Right cardiac atrium (tissue), 5 donors: Measurements from ENCODE around the gene LCN1. TPM values are rescaled to one million over a fixed set of nuclear protein-coding genes. Genes with fewer than 3 reads are reported as not detected.

Source experiments
- ATAC-seq, 2 donors: fragments of 200-7000 bp; cut with Tn5 transposase; one replicate each; pipeline versions ENCODE4 v1.8.0 to v1.9.1; 2020; ENCODE audit warnings: moderate library complexity in 2 of 2, mild to moderate bottlenecking in 1 of 2
- DNase-seq, 3 donors: peaks; one replicate each; pipeline ENCODE4 v3.0.0-alpha.2; 2020
- H3K27ac ChIP-seq: one replicate; pipeline ENCODE4 v1.5.1; 2013; ENCODE audit warnings: mild to moderate bottlenecking, low read length, control low read depth, moderate library complexity
- H3K27me3 ChIP-seq: one replicate; pipeline ENCODE4 v1.6.1; 2013; ENCODE audit not compliant: control insufficient read depth, insufficient read depth
- H3K4me1 ChIP-seq: one replicate; pipeline ENCODE4 v1.6.1; 2013; ENCODE audit warnings: low read length; ENCODE audit not compliant: control insufficient read depth, insufficient read depth
- H3K4me3 ChIP-seq: one replicate; pipeline ENCODE4 v1.5.1; 2013; ENCODE audit warnings: low read length, control low read depth
- H3K9me3 ChIP-seq: one replicate; pipeline ENCODE4 v1.6.1; 2013; ENCODE audit warnings: low read length; ENCODE audit not compliant: control insufficient read depth
- WGBS: extraction: QIAGEN DNeasy Blood & Tissue Kit; methylation state at CpG from one replicate; pipeline ENCODE4 v1.1.7; 2013; 5-methylcytosine and 5-hydroxymethylcytosine counted together
- intact Hi-C, 4 donors: fragments of 100-400 bp; cut with DNase I; formaldehyde crosslinking; loops; one replicate each; pipeline versions ENCODE4 v1.11.0 to v1.14.0; 2022 to 2023
- long read RNA-seq, 4 donors: library from polyadenylated mRNA; unstranded; transcript quantifications; one replicate each; pipeline ENCODE4 v2.0.0, GENCODE V29; 2020 to 2021
- polyA plus RNA-seq: library from polyadenylated mRNA; stranded (reverse); fragments of 200-250 nt; gene quantifications from one replicate; pipeline ENCODE4 v1.2.3, GENCODE V29; 2013
- total RNA-seq, 4 donors: library from RNA; stranded (reverse); fragmentation: NEBNext Ultra II Directional; extraction: Animal tissue kit (Norgen Biotek cat#: 25700); gene quantifications; one replicate each; pipeline ENCODE4 v1.2.1, GENCODE V29; 2021
- donor health status: healthy with polysubstance abuse.
- donor health status: DM: no; HTN: yes; CAD: no.
- donor health status: DM: no; HTN: no; CAD: no.
- donor health status: DM: no; HTN: yes; CAD: no; lungs with severe emphysema.
- donor health status: DM: yes; HTN: yes; CAD: no.

The LCN1 gene
- total RNA-seq, result 1 to 10 TPM in 1 of 4 donors, under 1 TPM in 1, not detected in 2; 0.42 to 4.0 TPM
- polyA plus RNA-seq, result not detected
- long read RNA-seq, donor 1, result 0 reads
- long read RNA-seq, donor 2, result 0 reads
- long read RNA-seq, donor 3, result 0 reads
- long read RNA-seq, donor 4, result 0 reads

DNA sequence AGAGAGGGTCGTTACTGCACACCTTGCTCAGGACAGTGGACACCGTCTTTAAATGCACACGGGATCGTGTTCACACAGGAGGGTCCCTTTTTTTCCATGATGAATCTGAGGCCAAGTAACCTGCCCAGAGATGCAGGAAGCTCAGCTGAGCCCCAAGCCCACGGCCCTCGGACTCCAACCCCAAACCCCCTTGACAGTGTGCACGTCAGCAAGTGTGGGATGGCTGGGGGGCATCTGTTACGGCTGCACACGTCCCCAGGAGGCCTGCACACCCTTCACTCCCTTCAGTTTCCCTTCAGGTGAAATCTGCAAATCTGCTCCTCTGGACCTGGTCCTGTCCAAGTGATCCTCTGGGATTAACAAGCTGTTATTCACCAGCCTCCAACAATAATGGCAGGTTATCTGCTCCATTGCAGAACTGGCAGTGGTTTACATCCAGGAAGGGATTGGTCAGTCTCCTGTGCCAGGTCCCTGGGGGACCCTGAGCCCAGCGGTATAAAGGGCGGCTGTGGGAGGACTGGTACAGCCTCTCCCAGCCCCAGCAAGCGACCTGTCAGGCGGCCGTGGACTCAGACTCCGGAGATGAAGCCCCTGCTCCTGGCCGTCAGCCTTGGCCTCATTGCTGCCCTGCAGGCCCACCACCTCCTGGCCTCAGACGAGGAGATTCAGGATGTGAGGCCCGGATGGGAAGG lies at the start of gene LCN1:
TSS of gene LCN1 (plus strand) at position 525 of the 692 bp plus-strand sequence. CDS start at position 583, 58 bp downstream.
- intact Hi-C loops, result no loop called here
- no peaks in the 10 kb centered on the region for H3K27me3 ChIP-seq
- no peak for ATAC-seq

DNA sequence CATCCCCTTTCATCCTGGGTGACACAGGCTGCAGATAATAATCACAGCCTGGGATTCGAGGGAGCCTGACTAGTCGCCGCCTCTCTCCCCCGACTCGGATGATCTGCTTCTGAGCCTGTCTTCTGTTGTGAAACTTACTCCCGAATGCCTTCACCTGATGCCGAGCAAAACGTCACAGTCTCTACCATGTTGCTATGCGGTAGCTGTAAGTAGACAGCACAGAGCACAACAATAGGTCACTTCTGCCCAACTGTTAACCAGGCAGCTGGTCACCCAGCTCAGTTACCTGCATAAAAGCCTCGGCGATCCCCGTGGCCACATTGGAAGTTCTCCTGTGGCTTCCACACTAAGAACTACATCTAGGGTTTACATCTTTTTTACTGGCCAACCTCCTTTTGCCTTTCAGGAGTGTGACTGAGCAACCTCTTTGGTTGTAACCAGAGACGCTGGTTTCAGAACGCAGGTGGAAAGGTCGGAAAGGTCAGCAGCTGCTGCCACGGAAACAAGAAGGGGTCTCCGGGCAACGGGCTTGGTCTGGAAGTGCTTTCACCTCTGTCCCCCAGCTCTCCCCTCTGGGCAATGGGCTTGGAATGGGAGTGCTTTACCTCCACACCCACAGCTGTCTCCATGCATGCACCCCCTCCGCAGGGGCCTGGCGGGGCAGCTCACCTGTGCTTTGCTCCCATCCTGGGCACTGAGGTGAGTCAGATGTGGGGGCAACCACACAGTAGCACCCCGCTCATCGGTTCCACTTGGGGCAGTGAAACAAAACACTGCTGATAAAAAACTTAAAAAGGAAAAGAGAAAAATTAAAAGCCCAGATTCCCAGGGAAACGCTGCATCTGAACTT lies 49.2 kb upstream of the LCN1 start:
- WGBS, result 74% methylated on average over 23 of the region's 23 CpGs
- no peak overlapping the region for H3K27ac ChIP-seq
- no peaks in the 10 kb centered on the region for H3K4me1 ChIP-seq
- no peak overlapping the region for H3K4me3 ChIP-seq
- DNase-seq (no peak), ATAC-seq (no peak)
- intact Hi-C loops, result no loop called here
- no peaks in the 10 kb centered on the region for H3K27me3 ChIP-seq
- H3K9me3 ChIP-seq, result no peaks in the 10 kb centered on the region

More for the DNA sequence above, at the start of gene LCN1:
- H3K4me1 ChIP-seq, result no peaks in the 10 kb centered on the region
- 74% methylated on average over 18 of the region's 18 CpGs for WGBS
- H3K4me3 ChIP-seq, result no peak within 1 kb of the TSS
- no peak for DNase-seq
- no peak within 1 kb of the TSS for H3K27ac ChIP-seq
- no peaks in the 10 kb centered on the region for H3K9me3 ChIP-seq

DNA sequence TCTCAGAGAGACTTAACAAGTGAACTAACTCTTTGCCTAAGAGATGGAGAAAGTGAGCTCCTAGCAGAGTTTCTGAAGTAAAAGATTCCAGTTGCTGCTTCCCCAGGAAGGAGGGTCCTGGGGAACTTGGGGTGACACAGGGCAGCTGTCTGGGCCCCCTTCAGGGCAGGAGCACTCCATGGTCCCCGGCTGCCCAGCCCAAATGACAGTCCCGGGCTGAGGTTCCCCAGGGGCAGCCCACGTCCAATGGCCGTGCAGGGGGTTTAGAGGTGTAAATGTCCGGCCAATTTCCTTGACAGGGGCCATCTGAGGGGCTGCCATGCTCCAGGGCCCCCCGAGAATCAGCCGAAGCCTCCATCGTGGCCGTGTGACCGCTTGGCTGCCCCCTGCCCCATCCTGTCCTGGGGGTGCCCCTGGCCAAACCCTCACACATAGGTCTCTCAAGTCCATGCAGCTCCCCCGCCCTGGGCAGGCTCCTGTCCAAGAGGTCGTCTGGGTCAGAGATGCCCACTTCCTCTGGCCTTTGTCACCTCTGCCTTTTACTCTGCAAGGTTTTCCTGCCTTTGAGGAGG lies 47.2 kb upstream of the LCN1 start:
- Histone ChIP-seq H3K4me3 (no peak overlapping the region), H3K27ac (no peak overlapping the region), H3K4me1 (no peaks in the 10 kb centered on the region), H3K9me3 (no peaks in the 10 kb centered on the region), H3K27me3 (no peaks in the 10 kb centered on the region)
- WGBS, result 72% methylated on average over 12 of the region's 12 CpGs
- DNase-seq (no peak), ATAC-seq (no peak)
- intact Hi-C loops, result no loop called here

DNA sequence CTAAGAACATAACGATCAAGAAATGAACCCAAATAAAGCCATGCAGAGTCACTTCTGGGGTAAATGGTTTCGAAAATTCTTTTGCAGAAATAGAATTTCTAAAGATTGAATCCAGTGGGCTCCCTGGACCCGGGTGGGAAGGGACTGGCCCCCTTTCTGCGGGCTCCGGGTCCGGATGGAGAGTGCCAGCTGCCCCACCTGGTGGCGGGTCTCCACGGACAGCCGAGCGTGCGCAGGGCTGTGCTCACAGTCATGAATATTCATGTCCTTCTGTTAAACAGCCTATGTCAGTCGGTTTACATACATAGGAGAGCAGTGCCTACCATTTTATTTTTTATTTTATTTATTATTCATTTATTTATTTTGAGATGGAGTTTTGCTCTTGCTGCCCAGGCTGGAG lies 46.3 kb upstream of the LCN1 start:
- ATAC-seq (no peak), DNase-seq (no peak)
- no peak overlapping the region for H3K27ac ChIP-seq
- no peaks in the 10 kb centered on the region for H3K4me1 ChIP-seq
- intact Hi-C loops, result no loop called here
- H3K27me3 ChIP-seq, result no peaks in the 10 kb centered on the region
- no peaks in the 10 kb centered on the region for H3K9me3 ChIP-seq
- no peak overlapping the region for H3K4me3 ChIP-seq
- WGBS, result 24% methylated on average over 12 of the region's 12 CpGs

DNA sequence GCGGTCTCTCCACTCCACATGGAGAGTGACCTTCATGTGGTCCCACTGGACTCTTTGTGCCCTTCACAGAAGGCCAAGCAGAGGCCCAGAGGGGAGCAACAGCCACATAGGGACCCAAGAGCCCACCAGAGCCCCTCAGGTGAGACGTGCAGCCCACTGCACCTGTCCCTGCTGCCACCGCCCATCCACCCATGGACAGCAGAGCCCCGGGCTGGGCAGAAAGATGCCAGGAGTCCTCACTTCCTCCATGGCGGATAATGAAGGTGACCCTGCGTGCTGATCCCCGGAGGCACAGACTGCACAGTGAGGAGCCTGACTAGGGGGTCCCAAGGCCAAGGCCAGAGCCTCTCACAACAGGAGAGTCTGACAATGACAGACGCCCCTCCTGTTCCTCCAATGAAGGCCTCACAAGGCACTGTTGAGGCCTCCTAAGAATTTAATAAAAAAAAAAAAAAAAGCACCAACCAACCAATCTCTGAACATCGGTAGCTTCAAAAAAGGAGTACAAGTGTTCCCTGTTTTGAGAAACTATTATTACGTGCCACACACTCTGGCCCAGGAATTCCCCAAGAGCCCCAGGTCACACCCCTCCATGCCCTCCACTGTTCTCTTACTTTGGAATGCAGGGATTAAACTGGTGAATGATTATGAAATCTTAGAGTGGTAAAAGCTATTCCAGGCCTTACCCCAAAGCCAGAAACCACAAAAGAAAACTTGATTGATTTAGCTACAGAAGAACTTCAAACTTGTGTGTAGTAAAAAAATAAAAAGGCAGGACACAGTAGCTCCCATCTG lies 44.5 kb upstream of the LCN1 start:
- Histone ChIP-seq H3K27me3 (no peaks in the 10 kb centered on the region), H3K4me3 (no peak overlapping the region), H3K4me1 (peaks cover 4% of the 10 kb centered on the region), H3K9me3 (no peaks in the 10 kb centered on the region), H3K27ac (no peak overlapping the region)
- ATAC-seq, result no peak
- intact Hi-C loops, result no loop called here
- DNase-seq, result no peak
- 93% methylated on average over 10 of the region's 10 CpGs for WGBS

DNA sequence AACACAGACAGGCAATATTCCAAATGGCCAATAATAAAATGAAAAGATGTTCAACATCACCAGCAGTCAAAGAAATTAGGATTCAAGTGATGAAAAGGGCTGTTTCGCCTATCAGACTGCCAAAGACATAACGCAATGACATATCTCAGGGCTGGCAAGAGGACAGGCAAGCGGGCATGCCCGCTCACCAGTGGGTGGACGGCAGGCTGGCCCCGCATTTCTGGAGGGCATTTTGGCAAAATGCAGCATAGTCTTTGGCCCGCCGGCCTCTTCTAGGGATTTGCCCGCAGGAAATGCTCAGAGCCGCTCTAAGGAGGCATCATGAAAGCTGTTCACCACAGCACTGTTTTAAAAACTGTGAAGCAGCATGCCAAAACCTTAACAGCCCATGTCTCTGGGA lies 43.0 kb upstream of the LCN1 start:
- intact Hi-C loops, result no loop called here
- DNase-seq, result no peak
- ATAC-seq, result no peak
- 46% methylated on average over 10 of the region's 10 CpGs for WGBS
- Histone ChIP-seq H3K9me3 (no peaks in the 10 kb centered on the region), H3K27ac (no peak overlapping the region), H3K27me3 (no peaks in the 10 kb centered on the region), H3K4me1 (peaks cover 4% of the 10 kb centered on the region), H3K4me3 (no peak overlapping the region)

DNA sequence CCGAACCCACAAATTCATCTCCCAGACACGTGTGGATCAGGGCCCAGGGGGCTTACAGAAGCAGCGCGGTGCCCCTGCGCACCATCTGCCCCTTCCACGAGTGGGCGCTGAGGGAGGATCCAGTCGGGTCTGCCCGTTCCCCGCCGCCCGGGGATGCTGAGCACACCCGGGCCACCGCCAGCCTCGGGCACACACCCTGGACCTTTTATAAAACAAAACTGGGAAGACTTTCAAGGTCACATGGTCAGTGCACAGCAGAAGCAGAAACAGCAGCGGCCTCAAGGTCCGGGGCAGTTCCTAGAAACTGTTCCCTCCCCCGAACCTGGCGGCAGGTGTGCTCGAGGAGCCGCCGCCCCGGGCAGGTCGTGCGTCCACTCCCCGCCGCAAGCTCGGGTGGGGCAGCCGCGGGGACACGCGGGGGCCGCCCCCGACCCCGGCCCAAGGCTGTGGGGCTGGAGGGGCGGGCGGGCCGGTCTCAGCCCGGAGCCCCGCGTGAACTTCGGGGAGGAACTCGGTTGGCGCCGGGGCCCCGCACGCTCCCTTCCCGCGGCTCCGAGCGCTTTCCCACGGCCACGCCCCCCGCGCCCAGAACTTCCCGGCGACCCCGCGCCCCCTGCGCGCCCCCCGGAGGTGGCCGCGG lies 42.3 kb upstream of the LCN1 start:
- WGBS, result 2% methylated on average over 64 of the region's 64 CpGs
- no peaks in the 10 kb centered on the region for H3K27me3 ChIP-seq
- peak overlapping the region; percentile 98 for H3K4me3 ChIP-seq
- no peaks in the 10 kb centered on the region for H3K9me3 ChIP-seq
- peaks cover 4% of the 10 kb centered on the region for H3K4me1 ChIP-seq
- peak; percentile 60 to 62 for ATAC-seq
- no peak overlapping the region for H3K27ac ChIP-seq
- intact Hi-C loops, result no loop called here
- DNase-seq, result peak; percentile 40 to 80 (median 78)

DNA sequence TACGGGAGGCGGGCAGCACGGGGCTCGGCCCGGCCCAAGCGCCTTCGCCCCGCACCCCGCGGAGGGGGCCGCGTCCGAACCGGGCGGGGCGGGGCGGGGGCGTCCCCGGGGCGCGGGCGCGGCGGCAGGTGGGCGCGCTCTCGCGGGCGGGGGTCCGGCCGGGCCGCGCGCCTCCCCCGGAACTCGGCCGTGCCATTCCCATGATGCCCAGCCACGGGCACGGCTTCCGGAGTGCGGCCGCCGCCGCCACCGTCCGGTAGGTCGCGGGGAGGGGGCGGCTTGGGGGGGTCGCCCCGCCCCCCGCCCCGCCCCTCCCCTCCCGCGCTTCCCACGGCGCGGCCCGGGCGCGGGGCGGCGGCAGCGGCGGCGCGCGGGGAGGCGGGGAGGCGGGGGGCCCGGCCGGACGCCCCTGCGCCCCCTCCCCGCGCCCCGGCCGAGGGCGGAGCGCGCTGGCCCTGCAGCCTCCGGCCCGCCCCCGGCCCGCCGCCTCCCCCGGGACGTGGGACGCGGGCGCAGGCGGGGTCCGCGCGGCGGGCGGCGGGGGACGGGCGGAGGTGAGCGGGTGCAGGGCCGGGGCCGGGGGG lies 41.7 kb upstream of the LCN1 start, which contains the start of gene PPP1R26:
TSS of gene PPP1R26 (plus strand) at position 314 of the 584 bp plus-strand sequence. CDS start 4,729 bp downstream, outside the sequence.
- intact Hi-C loops, result no loop called here
- WGBS, result under 1% methylated on average over 89 of the region's 103 CpGs
- Histone ChIP-seq H3K27me3 (no peaks in the 10 kb centered on the region), H3K9me3 (no peaks in the 10 kb centered on the region), H3K4me1 (peaks cover 4% of the 10 kb centered on the region), H3K4me3 (peak within 1 kb of the TSS; percentile 98), H3K27ac (no peak within 1 kb of the TSS)
- DNase-seq (peak; percentile 49 to 79 (median 79)), ATAC-seq (peak; percentile 27)

DNA sequence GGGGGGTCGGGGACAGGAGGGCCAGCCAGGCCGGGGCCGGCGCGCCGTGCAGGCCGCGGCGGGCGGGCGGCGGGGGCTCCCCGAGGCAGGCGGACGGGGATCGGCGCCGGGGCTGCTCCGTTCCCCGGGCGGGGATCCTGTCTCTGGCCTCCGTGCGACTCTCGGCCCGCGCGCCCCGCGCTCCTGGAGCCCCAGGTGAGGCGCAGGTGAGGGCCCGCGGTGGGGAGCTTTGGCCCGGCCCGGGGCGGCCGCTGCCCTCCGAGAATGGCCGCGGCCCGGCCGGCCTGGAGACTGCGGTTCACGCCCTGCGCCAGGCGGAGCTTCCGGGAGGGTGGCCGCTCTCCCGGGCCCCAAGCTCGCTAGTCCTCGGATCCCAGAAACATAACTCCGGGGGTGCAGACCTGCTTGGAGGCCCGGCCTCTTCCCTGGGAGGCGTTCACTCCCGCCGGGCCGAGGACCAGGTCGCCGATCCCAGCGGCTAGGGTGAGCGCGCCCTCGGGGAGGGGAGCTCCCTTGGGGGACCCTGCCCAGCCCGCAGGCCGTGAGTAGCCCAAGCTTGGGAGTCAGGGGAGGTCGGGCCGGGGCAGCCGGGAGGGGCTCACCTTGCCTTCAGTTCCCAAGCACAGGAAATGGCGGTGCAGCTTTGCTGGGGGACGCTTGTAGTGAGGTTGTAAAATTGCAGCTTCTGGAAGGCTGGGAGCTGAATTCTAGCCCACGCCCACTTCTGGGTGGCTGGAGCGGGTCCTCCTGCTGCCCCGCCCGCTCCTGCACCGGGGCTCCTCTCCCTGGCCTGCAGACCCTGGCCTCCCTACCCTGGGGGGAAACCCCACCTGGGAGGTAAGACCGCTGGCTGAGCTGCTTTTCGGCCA lies 40.9 kb upstream of the LCN1 start:
- Histone ChIP-seq H3K4me1 (peaks cover 4% of the 10 kb centered on the region), H3K4me3 (peak overlapping the region; percentile 98), H3K9me3 (no peaks in the 10 kb centered on the region), H3K27ac (no peak overlapping the region), H3K27me3 (no peaks in the 10 kb centered on the region)
- under 1% methylated on average over 76 of the region's 76 CpGs for WGBS
- peak; percentile 41 to 78 (median 73) for DNase-seq
- intact Hi-C loops, result no loop called here
- peak; percentile 74 to 77 for ATAC-seq
